SK-N-SH (cell line): Measurements from ENCODE around the gene OR2M3.

Experiments
- EZH2phosphoT487 ChIP-seq: fragments of 200-600 bp; sonication (generic); IDR thresholded peaks from 2 replicates; pipeline ENCODE4 v1.6.1; 2017; ENCODE audit warnings: low read depth, mixed run types, mild to moderate bottlenecking, antibody characterized with exemption, moderate library complexity, borderline replicate concordance
- POLR2AphosphoS5 ChIP-seq: IDR thresholded peaks from 2 replicates; pipeline ENCODE4 v1.6.1; 2012; ENCODE audit warnings: low read depth, low read length
- RAD21 ChIP-seq: IDR thresholded peaks from 2 replicates; pipeline ENCODE4 v1.6.1; 2012; ENCODE audit warnings: mild to moderate bottlenecking, low read length
- SIN3A ChIP-seq: IDR thresholded peaks from 2 replicates; pipeline ENCODE4 v1.6.1; 2012; ENCODE audit warnings: low read depth, mild to moderate bottlenecking, low read length, moderate library complexity, borderline replicate concordance
- SMC3 ChIP-seq: IDR thresholded peaks from 2 replicates; pipeline ENCODE4 v1.6.1; 2012; ENCODE audit warnings: low read depth, low read length, improper control_type of control experiment
- TF ChIP-seq, protein P1 (sequence below): fragments of 200-600 bp; sonication (generic); IDR thresholded peaks from 2 replicates; pipeline ENCODE4 v1.6.1; 2017; ENCODE audit warnings: antibody characterized with exemption, mild to moderate bottlenecking, moderate library complexity
- TF ChIP-seq, protein P2 (sequence below): fragments of 150-350 bp; IDR thresholded peaks from 2 replicates; pipeline ENCODE4 v1.6.1; 2016; ENCODE audit warnings: mild to moderate bottlenecking, low read depth, low read length
- TF ChIP-seq, protein P3 (sequence below): IDR thresholded peaks from 2 replicates; pipeline ENCODE4 v1.6.1; 2012; ENCODE audit warnings: mild to moderate bottlenecking, low read depth, low read length, moderate library complexity

DNA sequence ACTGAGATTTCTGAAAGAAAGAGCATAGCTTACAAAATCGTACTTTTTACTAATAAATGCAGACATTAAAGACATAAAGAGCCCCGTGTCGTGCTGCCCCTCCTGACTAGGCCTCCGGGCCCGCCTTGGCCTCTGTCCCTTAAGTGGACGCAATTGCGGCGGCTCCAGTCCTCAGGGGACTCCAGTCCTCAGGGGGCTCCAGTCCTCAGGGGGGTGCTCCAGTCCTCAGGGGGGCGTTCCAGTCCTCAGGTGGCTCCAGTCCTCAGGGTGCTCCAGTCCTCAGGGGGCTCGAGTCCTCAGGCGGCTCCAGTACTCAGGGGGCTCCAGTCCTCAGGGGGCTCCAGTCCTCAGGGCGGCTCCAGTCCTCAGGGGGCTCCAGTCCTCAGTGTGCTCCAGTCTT, 33.0 kb upstream of the OR2M3 start:
- TF ChIP-seq, protein P1, sequence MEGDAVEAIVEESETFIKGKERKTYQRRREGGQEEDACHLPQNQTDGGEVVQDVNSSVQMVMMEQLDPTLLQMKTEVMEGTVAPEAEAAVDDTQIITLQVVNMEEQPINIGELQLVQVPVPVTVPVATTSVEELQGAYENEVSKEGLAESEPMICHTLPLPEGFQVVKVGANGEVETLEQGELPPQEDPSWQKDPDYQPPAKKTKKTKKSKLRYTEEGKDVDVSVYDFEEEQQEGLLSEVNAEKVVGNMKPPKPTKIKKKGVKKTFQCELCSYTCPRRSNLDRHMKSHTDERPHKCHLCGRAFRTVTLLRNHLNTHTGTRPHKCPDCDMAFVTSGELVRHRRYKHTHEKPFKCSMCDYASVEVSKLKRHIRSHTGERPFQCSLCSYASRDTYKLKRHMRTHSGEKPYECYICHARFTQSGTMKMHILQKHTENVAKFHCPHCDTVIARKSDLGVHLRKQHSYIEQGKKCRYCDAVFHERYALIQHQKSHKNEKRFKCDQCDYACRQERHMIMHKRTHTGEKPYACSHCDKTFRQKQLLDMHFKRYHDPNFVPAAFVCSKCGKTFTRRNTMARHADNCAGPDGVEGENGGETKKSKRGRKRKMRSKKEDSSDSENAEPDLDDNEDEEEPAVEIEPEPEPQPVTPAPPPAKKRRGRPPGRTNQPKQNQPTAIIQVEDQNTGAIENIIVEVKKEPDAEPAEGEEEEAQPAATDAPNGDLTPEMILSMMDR, result no peak
- TF ChIP-seq RAD21 (no peak), SMC3 (no peak), EZH2phosphoT487 (no peak), SIN3A (no peak), POLR2AphosphoS5 (no peak)
- TF ChIP-seq, protein P2, sequence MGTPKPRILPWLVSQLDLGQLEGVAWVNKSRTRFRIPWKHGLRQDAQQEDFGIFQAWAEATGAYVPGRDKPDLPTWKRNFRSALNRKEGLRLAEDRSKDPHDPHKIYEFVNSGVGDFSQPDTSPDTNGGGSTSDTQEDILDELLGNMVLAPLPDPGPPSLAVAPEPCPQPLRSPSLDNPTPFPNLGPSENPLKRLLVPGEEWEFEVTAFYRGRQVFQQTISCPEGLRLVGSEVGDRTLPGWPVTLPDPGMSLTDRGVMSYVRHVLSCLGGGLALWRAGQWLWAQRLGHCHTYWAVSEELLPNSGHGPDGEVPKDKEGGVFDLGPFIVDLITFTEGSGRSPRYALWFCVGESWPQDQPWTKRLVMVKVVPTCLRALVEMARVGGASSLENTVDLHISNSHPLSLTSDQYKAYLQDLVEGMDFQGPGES, result no peak
- TF ChIP-seq, protein P3, sequence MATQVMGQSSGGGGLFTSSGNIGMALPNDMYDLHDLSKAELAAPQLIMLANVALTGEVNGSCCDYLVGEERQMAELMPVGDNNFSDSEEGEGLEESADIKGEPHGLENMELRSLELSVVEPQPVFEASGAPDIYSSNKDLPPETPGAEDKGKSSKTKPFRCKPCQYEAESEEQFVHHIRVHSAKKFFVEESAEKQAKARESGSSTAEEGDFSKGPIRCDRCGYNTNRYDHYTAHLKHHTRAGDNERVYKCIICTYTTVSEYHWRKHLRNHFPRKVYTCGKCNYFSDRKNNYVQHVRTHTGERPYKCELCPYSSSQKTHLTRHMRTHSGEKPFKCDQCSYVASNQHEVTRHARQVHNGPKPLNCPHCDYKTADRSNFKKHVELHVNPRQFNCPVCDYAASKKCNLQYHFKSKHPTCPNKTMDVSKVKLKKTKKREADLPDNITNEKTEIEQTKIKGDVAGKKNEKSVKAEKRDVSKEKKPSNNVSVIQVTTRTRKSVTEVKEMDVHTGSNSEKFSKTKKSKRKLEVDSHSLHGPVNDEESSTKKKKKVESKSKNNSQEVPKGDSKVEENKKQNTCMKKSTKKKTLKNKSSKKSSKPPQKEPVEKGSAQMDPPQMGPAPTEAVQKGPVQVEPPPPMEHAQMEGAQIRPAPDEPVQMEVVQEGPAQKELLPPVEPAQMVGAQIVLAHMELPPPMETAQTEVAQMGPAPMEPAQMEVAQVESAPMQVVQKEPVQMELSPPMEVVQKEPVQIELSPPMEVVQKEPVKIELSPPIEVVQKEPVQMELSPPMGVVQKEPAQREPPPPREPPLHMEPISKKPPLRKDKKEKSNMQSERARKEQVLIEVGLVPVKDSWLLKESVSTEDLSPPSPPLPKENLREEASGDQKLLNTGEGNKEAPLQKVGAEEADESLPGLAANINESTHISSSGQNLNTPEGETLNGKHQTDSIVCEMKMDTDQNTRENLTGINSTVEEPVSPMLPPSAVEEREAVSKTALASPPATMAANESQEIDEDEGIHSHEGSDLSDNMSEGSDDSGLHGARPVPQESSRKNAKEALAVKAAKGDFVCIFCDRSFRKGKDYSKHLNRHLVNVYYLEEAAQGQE, result no peak
